ENCODE measurements around the gene PICK1.

DNA sequence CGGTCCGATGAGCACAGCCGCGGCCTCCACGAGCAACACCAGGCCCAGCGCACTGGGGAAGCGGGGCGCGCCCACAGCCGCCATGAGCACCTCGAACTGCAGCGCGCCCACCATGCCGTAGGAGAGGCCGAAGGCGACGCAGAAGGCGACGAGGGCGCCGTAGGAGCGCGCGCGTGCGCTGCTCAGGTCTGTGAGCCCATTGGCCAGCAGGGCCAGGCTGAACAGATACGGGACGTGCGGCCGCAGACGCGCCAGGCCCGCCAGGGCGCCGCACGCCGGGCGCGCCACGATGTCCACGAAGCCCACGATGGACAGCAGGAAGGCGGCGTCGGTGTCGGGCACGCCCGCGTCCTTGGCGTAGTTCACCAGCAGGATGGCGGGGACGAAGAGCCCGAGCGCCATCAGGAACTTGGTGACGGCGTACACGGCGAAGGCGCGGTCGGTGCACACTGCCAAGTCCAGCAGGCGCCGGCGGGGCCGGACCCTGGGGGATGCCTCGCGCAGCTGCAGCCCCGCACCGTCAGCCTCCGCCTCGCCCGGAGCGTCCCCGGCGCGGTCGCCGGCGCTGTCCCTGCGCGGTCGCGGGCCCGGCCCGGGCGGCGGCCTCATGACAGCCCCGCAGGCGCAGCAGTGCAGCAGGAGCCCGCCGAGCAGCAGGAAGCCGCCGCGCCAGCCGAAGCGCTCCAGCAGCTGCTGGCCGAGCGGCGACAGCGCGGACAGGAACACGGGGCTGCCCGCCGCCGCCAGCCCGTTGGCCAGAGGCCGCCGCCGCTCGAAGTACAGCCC lies 23.8 kb downstream of the PICK1 start:
- TF ChIP-seq EP300 (conservative IDR thresholded peaks at IDR 0.05; ENCODE audit: poor library complexity, severe bottlenecking), result no peak
- TF ChIP-seq, protein P1, sequence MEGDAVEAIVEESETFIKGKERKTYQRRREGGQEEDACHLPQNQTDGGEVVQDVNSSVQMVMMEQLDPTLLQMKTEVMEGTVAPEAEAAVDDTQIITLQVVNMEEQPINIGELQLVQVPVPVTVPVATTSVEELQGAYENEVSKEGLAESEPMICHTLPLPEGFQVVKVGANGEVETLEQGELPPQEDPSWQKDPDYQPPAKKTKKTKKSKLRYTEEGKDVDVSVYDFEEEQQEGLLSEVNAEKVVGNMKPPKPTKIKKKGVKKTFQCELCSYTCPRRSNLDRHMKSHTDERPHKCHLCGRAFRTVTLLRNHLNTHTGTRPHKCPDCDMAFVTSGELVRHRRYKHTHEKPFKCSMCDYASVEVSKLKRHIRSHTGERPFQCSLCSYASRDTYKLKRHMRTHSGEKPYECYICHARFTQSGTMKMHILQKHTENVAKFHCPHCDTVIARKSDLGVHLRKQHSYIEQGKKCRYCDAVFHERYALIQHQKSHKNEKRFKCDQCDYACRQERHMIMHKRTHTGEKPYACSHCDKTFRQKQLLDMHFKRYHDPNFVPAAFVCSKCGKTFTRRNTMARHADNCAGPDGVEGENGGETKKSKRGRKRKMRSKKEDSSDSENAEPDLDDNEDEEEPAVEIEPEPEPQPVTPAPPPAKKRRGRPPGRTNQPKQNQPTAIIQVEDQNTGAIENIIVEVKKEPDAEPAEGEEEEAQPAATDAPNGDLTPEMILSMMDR (IDR thresholded peaks at IDR 0.05; ENCODE audit: poor library complexity, severe bottlenecking), result no peak
- no peak for TF ChIP-seq EZH2 (IDR thresholded peaks at IDR 0.05; ENCODE audit: borderline replicate concordance, insufficient read depth, low read length, poor library complexity, severe bottlenecking)
- no peak for TF ChIP-seq POLR2AphosphoS5 (IDR thresholded peaks at IDR 0.05)
- TF ChIP-seq MXI1 (conservative IDR thresholded peaks at IDR 0.05; ENCODE audit: poor library complexity, severe bottlenecking), result no peak
- no peak for TF ChIP-seq RAD21 (conservative IDR thresholded peaks at IDR 0.05)
- no peak for TF ChIP-seq TAF1 (IDR thresholded peaks at IDR 0.05; ENCODE audit: low read depth)
- TF ChIP-seq, protein P2, sequence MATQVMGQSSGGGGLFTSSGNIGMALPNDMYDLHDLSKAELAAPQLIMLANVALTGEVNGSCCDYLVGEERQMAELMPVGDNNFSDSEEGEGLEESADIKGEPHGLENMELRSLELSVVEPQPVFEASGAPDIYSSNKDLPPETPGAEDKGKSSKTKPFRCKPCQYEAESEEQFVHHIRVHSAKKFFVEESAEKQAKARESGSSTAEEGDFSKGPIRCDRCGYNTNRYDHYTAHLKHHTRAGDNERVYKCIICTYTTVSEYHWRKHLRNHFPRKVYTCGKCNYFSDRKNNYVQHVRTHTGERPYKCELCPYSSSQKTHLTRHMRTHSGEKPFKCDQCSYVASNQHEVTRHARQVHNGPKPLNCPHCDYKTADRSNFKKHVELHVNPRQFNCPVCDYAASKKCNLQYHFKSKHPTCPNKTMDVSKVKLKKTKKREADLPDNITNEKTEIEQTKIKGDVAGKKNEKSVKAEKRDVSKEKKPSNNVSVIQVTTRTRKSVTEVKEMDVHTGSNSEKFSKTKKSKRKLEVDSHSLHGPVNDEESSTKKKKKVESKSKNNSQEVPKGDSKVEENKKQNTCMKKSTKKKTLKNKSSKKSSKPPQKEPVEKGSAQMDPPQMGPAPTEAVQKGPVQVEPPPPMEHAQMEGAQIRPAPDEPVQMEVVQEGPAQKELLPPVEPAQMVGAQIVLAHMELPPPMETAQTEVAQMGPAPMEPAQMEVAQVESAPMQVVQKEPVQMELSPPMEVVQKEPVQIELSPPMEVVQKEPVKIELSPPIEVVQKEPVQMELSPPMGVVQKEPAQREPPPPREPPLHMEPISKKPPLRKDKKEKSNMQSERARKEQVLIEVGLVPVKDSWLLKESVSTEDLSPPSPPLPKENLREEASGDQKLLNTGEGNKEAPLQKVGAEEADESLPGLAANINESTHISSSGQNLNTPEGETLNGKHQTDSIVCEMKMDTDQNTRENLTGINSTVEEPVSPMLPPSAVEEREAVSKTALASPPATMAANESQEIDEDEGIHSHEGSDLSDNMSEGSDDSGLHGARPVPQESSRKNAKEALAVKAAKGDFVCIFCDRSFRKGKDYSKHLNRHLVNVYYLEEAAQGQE (IDR thresholded peaks at IDR 0.05; ENCODE audit: borderline replicate concordance), result no peak
